ENCODE measurements around the gene LRIT1.

LRIT1 gene

DNA sequence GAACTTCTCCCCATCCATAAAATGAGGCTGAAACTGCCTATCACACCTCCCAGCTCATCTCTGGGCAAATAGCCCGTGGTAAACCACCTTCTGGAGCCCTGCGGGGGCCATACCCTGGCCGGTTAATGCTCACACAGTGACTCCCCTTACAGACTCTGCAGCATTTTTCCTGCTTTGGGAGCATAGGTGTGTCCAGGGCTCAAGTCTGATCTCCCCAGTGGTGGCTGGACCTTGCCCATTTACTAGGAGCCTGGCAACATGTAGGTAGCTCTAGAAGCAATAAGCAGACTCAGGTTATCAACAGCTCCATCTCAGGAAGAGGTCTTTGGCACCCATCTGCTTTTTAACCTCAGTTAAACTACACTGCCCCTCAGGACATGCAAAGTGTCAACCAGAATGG, 52.5 kb downstream of the LRIT1 start:
- no peak for DNase-seq

DNA sequence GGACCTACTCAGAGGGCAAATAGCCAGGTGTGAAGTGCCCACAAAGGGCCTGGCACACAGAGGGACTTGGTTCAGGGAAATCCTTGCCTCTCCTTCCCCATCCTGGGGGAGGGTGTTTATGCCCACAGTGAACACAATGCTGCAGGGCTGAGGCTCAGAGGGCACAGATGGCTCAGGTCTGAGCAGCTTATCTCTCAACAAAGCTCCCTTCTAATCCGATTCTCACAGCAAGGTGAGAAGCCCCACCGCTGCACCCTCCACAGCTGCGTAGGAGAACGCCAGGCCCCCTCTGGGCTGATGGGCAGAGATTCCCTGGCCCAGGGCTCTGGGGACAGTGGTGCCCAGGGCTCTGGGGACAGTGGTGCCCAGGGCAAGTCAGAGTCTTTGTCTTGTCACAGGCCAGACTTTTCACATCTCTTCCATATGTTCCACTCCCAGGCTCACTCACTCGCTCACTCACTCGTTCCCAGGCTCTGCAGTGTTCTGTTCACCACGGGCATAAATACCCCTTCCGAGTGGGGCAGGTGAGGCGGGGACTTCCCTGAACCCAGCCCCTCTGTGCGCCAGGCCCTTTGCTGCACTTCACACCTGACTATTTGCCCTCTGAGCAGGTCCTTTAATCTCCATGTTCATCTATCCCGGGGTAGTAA, 55.7 kb downstream of the LRIT1 start:
- DNase-seq: no peak

DNA sequence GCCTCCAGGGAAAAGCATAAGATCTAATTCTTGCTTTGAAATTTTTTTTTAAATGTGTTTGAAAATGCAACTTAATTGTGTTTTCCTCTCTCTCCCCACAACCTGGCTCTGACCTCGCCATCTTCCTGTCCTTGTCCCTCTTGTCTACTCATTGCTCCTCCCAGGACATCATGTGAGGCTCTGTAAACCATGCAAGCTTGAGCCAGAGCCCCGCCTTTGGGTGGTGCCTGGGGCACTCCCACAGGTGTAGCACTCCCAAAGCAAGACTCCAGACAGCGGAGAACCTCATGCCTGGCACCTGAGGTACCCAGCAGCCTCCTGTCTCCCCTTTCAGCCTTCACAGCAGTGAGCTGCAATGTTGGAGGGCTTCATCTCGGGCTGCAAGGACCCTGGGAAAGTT, 56.8 kb downstream of the LRIT1 start:
- no peak for DNase-seq

DNA sequence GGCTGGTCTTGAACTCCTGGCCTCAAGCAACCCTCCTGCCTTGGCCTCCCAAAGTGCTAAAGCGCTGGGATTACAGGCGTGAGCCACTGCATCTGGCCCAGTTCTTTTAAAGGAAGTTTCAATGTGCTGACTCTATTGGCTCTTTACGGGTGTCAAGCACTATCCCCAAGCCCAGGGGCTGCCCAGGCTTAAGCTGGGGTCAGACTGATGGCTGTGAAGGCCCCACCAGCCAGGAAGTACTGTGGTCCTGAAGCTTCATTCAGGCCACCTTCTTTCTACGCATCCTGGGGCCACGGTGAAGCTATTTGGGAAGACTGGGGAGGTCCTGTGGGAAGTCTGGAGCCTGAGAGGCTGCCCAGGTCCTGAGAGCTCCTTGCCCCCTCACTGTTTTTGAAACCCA, 59.7 kb downstream of the LRIT1 start:
- no peak for DNase-seq
